Measurements from ENCODE around the gene CAB39L. TPM values are rescaled to one million over a fixed set of nuclear protein-coding genes. Genes with fewer than 3 reads are reported as not detected.

Gene CAB39L
- total and polyA plus RNA-seq, 2 experiments from 2014 or later, result 3.3 to 4.4 TPM

- Mint-ChIP-seq H3K9me3 (no peaks in the 10 kb centered on the region), H3K36me3 (ENCODE audit: low read depth) (no peaks in the 10 kb centered on the region), H3K4me3 (no peak overlapping the region), H3K27me3 (ENCODE audit: insufficient read depth, low read depth, poor library complexity) (peaks cover 45% of the 10 kb centered on the region), H3K27ac (no peak overlapping the region), H3K4me1 (peaks cover 22% of the 10 kb centered on the region)
- Histone ChIP-seq H3K27me3 (ENCODE audit: insufficient read depth) (peaks cover 52% of the 10 kb centered on the region), H3K27ac (ENCODE audit: low read depth) (no peak overlapping the region), H3K36me3 (ENCODE audit: insufficient read depth) (no peaks in the 10 kb centered on the region), H3K79me2 (replicated peaks; ENCODE audit: insufficient read depth) (no peaks in the 10 kb centered on the region), H3K4me3 (no peak overlapping the region), H3K4me1 (ENCODE audit: insufficient read depth) (peaks cover 27% of the 10 kb centered on the region), H3F3A (replicated peaks; ENCODE audit: low read depth) (no peaks in the 10 kb centered on the region), H2AFZ (no peak overlapping the region), H3K4me2 (no peak overlapping the region), H3K9me2 (ENCODE audit: insufficient read depth) (no peaks in the 10 kb centered on the region), H4K20me1 (replicated peaks; ENCODE audit: insufficient read depth) (no peaks in the 10 kb centered on the region)
- TF ChIP-seq STAT1 (IDR thresholded peaks at IDR 0.05; ENCODE audit: unreplicated experiment), result no peak
- TF ChIP-seq POLR2AphosphoS5 (IDR thresholded peaks at IDR 0.05; ENCODE audit: low read depth), result no peak
- TF ChIP-seq NANOG (IDR thresholded peaks at IDR 0.05; ENCODE audit: borderline replicate concordance), result no peak
- TF ChIP-seq ZNF462 (CRISPR knock-in tag; IDR thresholded peaks at IDR 0.05), result no peak
- TF ChIP-seq EZH2phosphoT487 (IDR thresholded peaks at IDR 0.05; ENCODE audit: unreplicated experiment), result no peak
- no peak for TF ChIP-seq EZH2 (IDR thresholded peaks at IDR 0.05; ENCODE audit: low read depth, unreplicated experiment)
- TF ChIP-seq CTCF (conservative IDR thresholded peaks at IDR 0.05; ENCODE audit: low read depth in 2 of 2), result no peak
- TF ChIP-seq ZNF114 (CRISPR knock-in tag; IDR thresholded peaks at IDR 0.05), result no peak
- TF ChIP-seq ZNF331 (CRISPR knock-in tag; IDR thresholded peaks at IDR 0.05; ENCODE audit: low read depth), result no peak
- no peak for TF ChIP-seq ETS1 (IDR thresholded peaks at IDR 0.05)
- TF ChIP-seq JUNB (IDR thresholded peaks at IDR 0.05; ENCODE audit: unreplicated experiment), result no peak
- no peak for TF ChIP-seq REST (IDR thresholded peaks at IDR 0.05; ENCODE audit: unreplicated experiment)
- TF ChIP-seq CREB1 (CRISPR knock-in tag; IDR thresholded peaks at IDR 0.05; ENCODE audit: low read depth), result no peak
- no peak for DNase-seq (ENCODE audit: low spot score)
- no peak for ATAC-seq
Measured at GRCh38 chr13:49417161-49417560, 26.7 kb downstream of the CAB39L start.

All from GM23338 (cell line).